ENCODE results near the gene FGGY.

The FGGY gene

DNA sequence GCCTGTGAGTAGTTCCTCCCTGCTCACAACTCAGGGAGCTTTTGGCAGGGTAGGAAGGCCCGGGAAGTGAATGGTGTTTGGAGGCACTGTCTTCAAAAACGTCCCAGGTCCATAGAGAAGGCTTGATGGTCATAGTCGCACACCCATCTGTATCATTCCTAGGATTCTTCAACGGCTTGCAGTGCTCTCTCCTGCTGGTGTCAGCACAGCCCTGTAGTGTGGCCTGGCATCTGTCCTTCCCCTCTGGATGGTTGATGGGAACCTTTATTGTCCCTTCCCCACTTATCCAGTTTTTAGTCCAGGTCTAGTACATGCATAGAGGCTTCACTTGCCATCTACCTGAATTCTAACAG lies 375.0 kb downstream of the FGGY start:
- no peak for DNase-seq (ENCODE audit: low spot score)
- no peak for ATAC-seq (ENCODE audit: low read depth)
- H3K4me1 ChIP-seq (ENCODE audit: insufficient read depth, poor library complexity, severe bottlenecking), result peaks cover 28% of the 10 kb centered on the region
- peak overlapping the region; percentile 99 for H3K27ac ChIP-seq (ENCODE audit: poor library complexity, severe bottlenecking)
- H3K9me3 ChIP-seq (ENCODE audit: severe bottlenecking), result peaks cover 3% of the 10 kb centered on the region
- TF ChIP-seq, protein P1, sequence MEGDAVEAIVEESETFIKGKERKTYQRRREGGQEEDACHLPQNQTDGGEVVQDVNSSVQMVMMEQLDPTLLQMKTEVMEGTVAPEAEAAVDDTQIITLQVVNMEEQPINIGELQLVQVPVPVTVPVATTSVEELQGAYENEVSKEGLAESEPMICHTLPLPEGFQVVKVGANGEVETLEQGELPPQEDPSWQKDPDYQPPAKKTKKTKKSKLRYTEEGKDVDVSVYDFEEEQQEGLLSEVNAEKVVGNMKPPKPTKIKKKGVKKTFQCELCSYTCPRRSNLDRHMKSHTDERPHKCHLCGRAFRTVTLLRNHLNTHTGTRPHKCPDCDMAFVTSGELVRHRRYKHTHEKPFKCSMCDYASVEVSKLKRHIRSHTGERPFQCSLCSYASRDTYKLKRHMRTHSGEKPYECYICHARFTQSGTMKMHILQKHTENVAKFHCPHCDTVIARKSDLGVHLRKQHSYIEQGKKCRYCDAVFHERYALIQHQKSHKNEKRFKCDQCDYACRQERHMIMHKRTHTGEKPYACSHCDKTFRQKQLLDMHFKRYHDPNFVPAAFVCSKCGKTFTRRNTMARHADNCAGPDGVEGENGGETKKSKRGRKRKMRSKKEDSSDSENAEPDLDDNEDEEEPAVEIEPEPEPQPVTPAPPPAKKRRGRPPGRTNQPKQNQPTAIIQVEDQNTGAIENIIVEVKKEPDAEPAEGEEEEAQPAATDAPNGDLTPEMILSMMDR (IDR thresholded peaks at IDR 0.05; ENCODE audit: poor library complexity, severe bottlenecking), result no peak
- no peaks in the 10 kb centered on the region for H3K36me3 ChIP-seq (ENCODE audit: low read depth)
- no peaks in the 10 kb centered on the region for H3K27me3 ChIP-seq (ENCODE audit: insufficient read depth, poor library complexity, severe bottlenecking)
- no peak overlapping the region for H3K4me3 ChIP-seq (ENCODE audit: severe bottlenecking)

DNA sequence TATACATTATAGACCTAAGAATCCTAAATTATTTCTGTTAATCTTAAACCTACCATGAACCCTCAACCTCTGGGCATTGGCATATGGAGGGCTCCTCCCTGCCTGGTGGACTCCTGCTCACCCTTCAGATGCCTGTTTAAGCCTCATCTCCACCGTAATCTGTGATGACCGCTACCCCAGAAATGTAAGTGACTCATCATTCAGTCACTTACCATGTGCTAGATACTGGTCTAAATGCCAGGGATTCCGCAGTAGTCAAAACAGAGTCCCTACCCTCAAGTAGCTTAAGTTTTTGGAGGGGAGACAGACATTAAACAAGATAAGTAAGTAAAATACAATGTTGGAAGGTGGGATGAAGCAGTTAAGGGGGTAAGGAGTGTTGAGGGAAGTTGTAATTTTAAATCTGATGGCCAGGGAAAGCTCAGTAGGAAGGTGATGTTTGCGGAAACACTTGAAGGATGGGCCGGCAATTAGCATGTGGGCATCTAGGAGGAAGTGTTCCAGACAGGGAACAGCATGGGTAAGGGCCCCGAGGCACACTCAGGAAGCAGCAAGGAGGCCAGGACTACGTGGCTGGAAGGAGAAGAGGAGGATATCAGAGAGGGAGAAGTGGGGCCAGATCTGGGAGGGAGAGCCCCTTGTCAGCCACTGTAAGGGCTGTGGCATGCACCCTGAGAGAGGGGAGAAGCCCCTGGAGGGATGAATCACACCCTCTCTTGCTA lies 376.1 kb downstream of the FGGY start:
- Histone ChIP-seq H3K4me1 (ENCODE audit: insufficient read depth, poor library complexity, severe bottlenecking) (peaks cover 32% of the 10 kb centered on the region), H3K9me3 (ENCODE audit: severe bottlenecking) (peaks cover 3% of the 10 kb centered on the region), H3K36me3 (ENCODE audit: low read depth) (no peaks in the 10 kb centered on the region), H3K27me3 (ENCODE audit: insufficient read depth, poor library complexity, severe bottlenecking) (no peaks in the 10 kb centered on the region), H3K27ac (ENCODE audit: poor library complexity, severe bottlenecking) (peak overlapping the region; percentile 99), H3K4me3 (ENCODE audit: severe bottlenecking) (no peak overlapping the region)
- ATAC-seq (ENCODE audit: low read depth), result peak; percentile 77
- TF ChIP-seq, protein P1 (IDR thresholded peaks at IDR 0.05; ENCODE audit: poor library complexity, severe bottlenecking), result no peak
- peak; percentile 76 for DNase-seq (ENCODE audit: low spot score)

DNA sequence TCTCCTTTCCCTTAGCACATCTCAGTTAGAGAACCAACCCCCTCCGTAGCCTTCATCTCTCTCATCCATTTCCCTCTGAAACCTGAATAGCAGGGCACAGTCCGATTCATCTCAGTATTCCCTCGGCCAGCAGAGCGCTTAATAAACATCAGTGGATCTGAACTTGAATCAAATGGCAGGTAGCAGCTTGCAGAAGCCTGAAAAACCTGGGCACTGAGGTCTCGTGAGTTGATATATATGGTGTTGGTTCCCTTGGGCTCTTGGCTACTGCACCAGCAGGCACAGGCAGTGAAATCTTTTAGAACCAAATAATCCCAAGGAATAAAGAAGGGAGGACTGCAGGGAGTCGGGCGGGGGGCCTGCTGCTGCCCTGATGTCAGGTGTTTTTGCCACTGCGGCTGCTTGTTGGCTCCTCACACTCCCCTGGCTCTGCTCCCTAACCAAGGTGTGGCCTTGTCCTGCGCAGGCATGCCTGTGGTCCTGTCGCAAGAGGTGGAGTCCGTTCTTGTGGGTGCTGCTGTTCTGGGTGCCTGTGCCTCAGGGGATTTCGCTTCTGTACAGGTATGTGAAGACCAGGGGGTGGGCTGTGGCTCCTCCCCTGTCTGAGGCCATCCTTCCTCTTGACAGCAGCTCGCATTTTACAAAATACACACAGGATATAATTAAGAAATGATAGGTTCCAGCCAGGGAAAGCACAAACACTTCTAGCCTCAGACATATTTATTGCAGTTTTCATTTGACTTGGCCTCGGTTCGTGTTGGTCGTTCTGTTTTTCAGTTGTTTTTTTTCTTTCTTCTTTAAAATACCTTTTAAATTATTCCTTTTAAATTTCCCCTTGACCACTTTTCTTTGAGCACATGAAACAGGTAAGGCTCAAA lies 376.9 kb downstream of the FGGY start:
- H3K4me1 ChIP-seq (ENCODE audit: insufficient read depth, poor library complexity, severe bottlenecking), result peaks cover 38% of the 10 kb centered on the region
- peak overlapping the region; percentile 99 for H3K27ac ChIP-seq (ENCODE audit: poor library complexity, severe bottlenecking)
- peak; percentile 99 for DNase-seq (ENCODE audit: low spot score)

DNA sequence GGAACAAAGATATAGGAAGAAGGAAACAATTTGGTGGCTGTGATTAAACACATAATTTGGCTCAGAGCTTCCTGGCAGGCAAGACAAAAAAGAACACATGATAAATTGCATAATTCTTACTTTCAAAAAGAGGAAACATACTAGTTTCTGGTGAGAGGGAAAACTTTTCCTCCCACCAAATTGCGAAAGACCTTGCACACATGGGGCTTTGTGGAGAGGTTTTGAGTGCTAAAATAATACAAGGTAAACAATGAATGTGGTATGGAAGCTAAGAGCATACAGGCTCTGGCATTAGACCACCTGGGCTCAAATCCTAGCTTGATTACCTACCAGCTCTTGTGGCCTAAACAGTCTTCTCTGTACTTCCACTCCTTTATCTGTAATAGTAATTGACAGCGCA lies 377.7 kb downstream of the FGGY start:
- H3K4me1 ChIP-seq (ENCODE audit: insufficient read depth, poor library complexity, severe bottlenecking), result peaks cover 38% of the 10 kb centered on the region
- H3K36me3 ChIP-seq (ENCODE audit: low read depth), result no peaks in the 10 kb centered on the region
- no peaks in the 10 kb centered on the region for H3K27me3 ChIP-seq (ENCODE audit: insufficient read depth, poor library complexity, severe bottlenecking)
- TF ChIP-seq, protein P1 (IDR thresholded peaks at IDR 0.05; ENCODE audit: poor library complexity, severe bottlenecking), result no peak
- no peak for ATAC-seq (ENCODE audit: low read depth)
- no peak for DNase-seq (ENCODE audit: low spot score)
- H3K27ac ChIP-seq (ENCODE audit: poor library complexity, severe bottlenecking), result peak overlapping the region; percentile 99
- H3K4me3 ChIP-seq (ENCODE audit: severe bottlenecking), result no peak overlapping the region
- peaks cover 3% of the 10 kb centered on the region for H3K9me3 ChIP-seq (ENCODE audit: severe bottlenecking)

More for the DNA sequence above, 376.9 kb downstream of the FGGY start:
- Histone ChIP-seq H3K9me3 (ENCODE audit: severe bottlenecking) (peaks cover 3% of the 10 kb centered on the region), H3K36me3 (ENCODE audit: low read depth) (no peaks in the 10 kb centered on the region), H3K4me3 (ENCODE audit: severe bottlenecking) (no peak overlapping the region), H3K27me3 (ENCODE audit: insufficient read depth, poor library complexity, severe bottlenecking) (no peaks in the 10 kb centered on the region)
- peak; percentile 86 for ATAC-seq (ENCODE audit: low read depth)
- TF ChIP-seq, protein P1 (IDR thresholded peaks at IDR 0.05; ENCODE audit: poor library complexity, severe bottlenecking), result no peak
